ENCODE data around the gene ABHD6. TPM values are rescaled to one million over a fixed set of nuclear protein-coding genes. Genes with fewer than 3 reads are reported as not detected.
A peak's percentile ranks its signal among the peaks of the same experiment; 100 is the strongest.

ABHD6 gene, protein sequence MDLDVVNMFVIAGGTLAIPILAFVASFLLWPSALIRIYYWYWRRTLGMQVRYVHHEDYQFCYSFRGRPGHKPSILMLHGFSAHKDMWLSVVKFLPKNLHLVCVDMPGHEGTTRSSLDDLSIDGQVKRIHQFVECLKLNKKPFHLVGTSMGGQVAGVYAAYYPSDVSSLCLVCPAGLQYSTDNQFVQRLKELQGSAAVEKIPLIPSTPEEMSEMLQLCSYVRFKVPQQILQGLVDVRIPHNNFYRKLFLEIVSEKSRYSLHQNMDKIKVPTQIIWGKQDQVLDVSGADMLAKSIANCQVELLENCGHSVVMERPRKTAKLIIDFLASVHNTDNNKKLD
- total RNA-seq = 1 to 10 TPM in 1 of 2 experiments, under 1 TPM in 1; 0.71 to 1.9 TPM
- polyA plus RNA-seq (2013, experiment 1 of 2) = 3.2 TPM
- 3.9 TPM for polyA plus RNA-seq (2013, experiment 2 of 2)
- total RNA-seq = 1.8 to 13.9 (median 7.4) reads per million in 172 experiments

GRCh38 chr3:58237238-58237940 is at the start of gene ABHD6:
TSS of gene ABHD6 (plus strand) at chr3:58237792. CDS start at chr3:58256587, 18,795 bp downstream.
- Histone ChIP-seq H3K4me1 (ENCODE audit: insufficient read depth, low read length) (peaks cover 19% of the 10 kb centered on the region), H3K27me3 (ENCODE audit: control insufficient read depth in 1 of 2, insufficient read depth in 2 of 2, low read length in 2 of 2) (peaks cover 0 to 3% of the 10 kb centered on the region in 2 experiments), H3K9me3 (ENCODE audit: control insufficient read depth in 1 of 2, insufficient read depth in 1 of 2, low read length in 2 of 2) (no peaks in the 10 kb centered on the region), H3K36me3 (ENCODE audit: insufficient read depth, low read length) (no peaks in the 10 kb centered on the region), H3K27ac (ENCODE audit: low read depth in 1 of 2, low read length in 2 of 2) (peak within 1 kb of the TSS; percentile 24 to 57), H3K4me3 (ENCODE audit: low read length) (peak within 1 kb of the TSS; percentile 95)
- peak; percentile 64 to 89 (median 79) for DNase-seq
- Mint-ChIP-seq H3K9me3 (no peaks in the 10 kb centered on the region), H3K4me3 (peak within 1 kb of the TSS; percentile 96), H3K27ac (peak within 1 kb of the TSS; percentile 61), H3K27me3 (peaks cover 18% of the 10 kb centered on the region), H3K4me1 (ENCODE audit: low read depth) (peaks cover 14% of the 10 kb centered on the region), H3K36me3 (ENCODE audit: low read depth) (peaks cover 7% of the 10 kb centered on the region)
- CTCF ChIA-PET = interaction anchor here (0.5 to 2.8 kb wide), 3 partner anchors 69 to 547 kb away, joined by 3 to 22 read pairs (median 4); partner anchors contain the start of genes HTD2 and RPP14
- TF ChIP-seq, protein P1, sequence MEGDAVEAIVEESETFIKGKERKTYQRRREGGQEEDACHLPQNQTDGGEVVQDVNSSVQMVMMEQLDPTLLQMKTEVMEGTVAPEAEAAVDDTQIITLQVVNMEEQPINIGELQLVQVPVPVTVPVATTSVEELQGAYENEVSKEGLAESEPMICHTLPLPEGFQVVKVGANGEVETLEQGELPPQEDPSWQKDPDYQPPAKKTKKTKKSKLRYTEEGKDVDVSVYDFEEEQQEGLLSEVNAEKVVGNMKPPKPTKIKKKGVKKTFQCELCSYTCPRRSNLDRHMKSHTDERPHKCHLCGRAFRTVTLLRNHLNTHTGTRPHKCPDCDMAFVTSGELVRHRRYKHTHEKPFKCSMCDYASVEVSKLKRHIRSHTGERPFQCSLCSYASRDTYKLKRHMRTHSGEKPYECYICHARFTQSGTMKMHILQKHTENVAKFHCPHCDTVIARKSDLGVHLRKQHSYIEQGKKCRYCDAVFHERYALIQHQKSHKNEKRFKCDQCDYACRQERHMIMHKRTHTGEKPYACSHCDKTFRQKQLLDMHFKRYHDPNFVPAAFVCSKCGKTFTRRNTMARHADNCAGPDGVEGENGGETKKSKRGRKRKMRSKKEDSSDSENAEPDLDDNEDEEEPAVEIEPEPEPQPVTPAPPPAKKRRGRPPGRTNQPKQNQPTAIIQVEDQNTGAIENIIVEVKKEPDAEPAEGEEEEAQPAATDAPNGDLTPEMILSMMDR (IDR thresholded peaks at IDR 0.05) = peak; percentile 16
- POLR2A ChIA-PET = interaction anchor here (0.6 to 3.1 kb wide), 4 partner anchors 25 to 229 kb away, joined by 3 to 24 read pairs (median 4); partner anchors contain the start of genes FLNB, HTD2 and RPP14
- peak; percentile 88 for ATAC-seq (ENCODE audit: poor library complexity)
- intact Hi-C loops (cut with DNase I, micrococcal nuclease) = loop anchor here (2.0 to 10.0 kb wide), 8 partner anchors 69 to 683 kb away; partner anchors contain the start of genes ARF4 (in 1 of the 2), DENND6A (in 1 of the 2), FLNB (in 1 of the 2) and HTD2 (in 1 of the 2)

GRCh38 chr3:58188173-58188564 is 49.4 kb upstream of the ABHD6 start:
- H3K27ac ChIP-seq (ENCODE audit: low read depth in 1 of 2, low read length in 2 of 2) = no peak overlapping the region
- intact Hi-C loops (cut with DNase I, micrococcal nuclease) = loop anchor here in 1 of 2 experiments (2.0 to 5.0 kb wide), 4 partner anchors 29 to 444 kb away; no protein-coding TSS in a partner anchor
- H3K9me3 ChIP-seq (ENCODE audit: control insufficient read depth in 1 of 2, insufficient read depth in 1 of 2, low read length in 2 of 2) = no peaks in the 10 kb centered on the region
- H3K4me1 ChIP-seq (ENCODE audit: insufficient read depth, low read length) = peaks cover 5% of the 10 kb centered on the region
- CTCF ChIA-PET = interaction anchor here (0.6 to 3.1 kb wide), 13 partner anchors 8 to 442 kb away, joined by 3 to 30 read pairs (median 4); partner anchors contain the start of genes HTD2 and RPP14
- Mint-ChIP-seq H3K9me3 (no peaks in the 10 kb centered on the region), H3K27ac (no peak overlapping the region), H3K36me3 (ENCODE audit: low read depth) (no peaks in the 10 kb centered on the region), H3K4me3 (no peak overlapping the region), H3K4me1 (ENCODE audit: low read depth) (no peaks in the 10 kb centered on the region), H3K27me3 (no peaks in the 10 kb centered on the region)
- no peaks in the 10 kb centered on the region for H3K27me3 ChIP-seq (ENCODE audit: control insufficient read depth in 1 of 2, insufficient read depth in 2 of 2, low read length in 2 of 2)
- POLR2A ChIA-PET = interaction anchor here (0.6 kb wide), 1 partner anchor 118 kb away, joined by 3 read pairs; the partner anchor contains the start of gene RPP14
- TF ChIP-seq, protein P1 (IDR thresholded peaks at IDR 0.05) = no peak
- ATAC-seq (ENCODE audit: poor library complexity) (no peak), DNase-seq (no peak)
- H3K36me3 ChIP-seq (ENCODE audit: insufficient read depth, low read length) = no peaks in the 10 kb centered on the region
- no peak overlapping the region for H3K4me3 ChIP-seq (ENCODE audit: low read length)

- H3K27ac Mint-ChIP-seq = no peak overlapping the region
- intact Hi-C loops (cut with DNase I, micrococcal nuclease) = loop anchor here in 1 of 2 experiments (2.0 to 5.0 kb wide), 4 partner anchors 28 to 443 kb away; no protein-coding TSS in a partner anchor
- no peaks in the 10 kb centered on the region for H3K4me1 Mint-ChIP-seq (ENCODE audit: low read depth)
- no peaks in the 10 kb centered on the region for H3K27me3 ChIP-seq (ENCODE audit: control insufficient read depth in 1 of 2, insufficient read depth in 2 of 2, low read length in 2 of 2)
- no peaks in the 10 kb centered on the region for H3K9me3 Mint-ChIP-seq
- H3K36me3 ChIP-seq (ENCODE audit: insufficient read depth, low read length) = no peaks in the 10 kb centered on the region
- H3K9me3 ChIP-seq (ENCODE audit: control insufficient read depth in 1 of 2, insufficient read depth in 1 of 2, low read length in 2 of 2) = no peaks in the 10 kb centered on the region
- CTCF ChIA-PET = interaction anchor here (1.1 to 3.1 kb wide), 4 partner anchors 22 to 181 kb away, joined by 3 to 10 read pairs (median 7); partner anchors contain the start of genes FLNB, HTD2 and RPP14
- peaks cover 5% of the 10 kb centered on the region for H3K4me1 ChIP-seq (ENCODE audit: insufficient read depth, low read length)
- H3K27ac ChIP-seq (ENCODE audit: low read depth in 1 of 2, low read length in 2 of 2) = no peak overlapping the region
- H3K27me3 Mint-ChIP-seq = no peaks in the 10 kb centered on the region
- TF ChIP-seq, protein P1 (IDR thresholded peaks at IDR 0.05) = no peak
- no peak for DNase-seq
- POLR2A ChIA-PET = no interaction called here
- no peaks in the 10 kb centered on the region for H3K36me3 Mint-ChIP-seq (ENCODE audit: low read depth)
- no peak overlapping the region for H3K4me3 ChIP-seq (ENCODE audit: low read length)
- H3K4me3 Mint-ChIP-seq = no peak overlapping the region
- no peak for ATAC-seq (ENCODE audit: poor library complexity)
These were observed 48.6 kb upstream of the ABHD6 start for GRCh38 chr3:58188921-58189451.
